Mononuclear cell (primary cell): ENCODE data around the gene DUSP28. TPM values are rescaled to one million over a fixed set of nuclear protein-coding genes. Genes with fewer than 3 reads are reported as not detected.

Experiments
- H3K27me3 ChIP-seq: 2 replicates; pipeline ENCODE4 v1.6.0; 2011; ENCODE audit warnings: low read length, control low read depth; ENCODE audit not compliant: insufficient read depth
- H3K4me1 ChIP-seq: 2 replicates; pipeline ENCODE4 v1.5.1; 2011; ENCODE audit warnings: mild to moderate bottlenecking, low read length, control low read depth; ENCODE audit not compliant: insufficient read depth
- H3K4me3 ChIP-seq: 2 replicates; pipeline ENCODE4 v1.5.1; 2011; ENCODE audit warnings: mild to moderate bottlenecking, low read length, moderate library complexity
- H3K9me3 ChIP-seq: 2 replicates; pipeline ENCODE4 v1.5.1; 2011; ENCODE audit warnings: low read depth, mild to moderate bottlenecking, control low read depth, low read length
- total RNA-seq: library from RNA; depleted of rRNA; stranded (reverse); fragments of >200 nt; gene quantifications from one replicate; pipeline ENCODE4 v1.2.3, GENCODE V29; 2012

The DUSP28 gene
- total RNA-seq, 1 donor = 12.1 TPM

- Histone ChIP-seq H3K27me3 (no peaks in the 10 kb centered on the region), H3K9me3 (no peaks in the 10 kb centered on the region), H3K4me1 (peaks cover 62% of the 10 kb centered on the region), H3K4me3 (no peak overlapping the region)
Observed at GRCh38 chr2:240581811-240582210, 21.7 kb downstream of the DUSP28 start.

GRCh38 chr2:240582781-240583180 lies 22.6 kb downstream of the DUSP28 start:
- H3K9me3 ChIP-seq = no peaks in the 10 kb centered on the region
- H3K4me3 ChIP-seq = no peak overlapping the region
- H3K27me3 ChIP-seq = no peaks in the 10 kb centered on the region
- peaks cover 71% of the 10 kb centered on the region for H3K4me1 ChIP-seq

GRCh38 chr2:240583774-240584173 lies 23.6 kb downstream of the DUSP28 start:
- Histone ChIP-seq H3K4me3 (no peak overlapping the region), H3K9me3 (no peaks in the 10 kb centered on the region), H3K4me1 (peaks cover 72% of the 10 kb centered on the region), H3K27me3 (no peaks in the 10 kb centered on the region)

- H3K9me3 ChIP-seq = no peaks in the 10 kb centered on the region
- no peak overlapping the region for H3K4me3 ChIP-seq
- peaks cover 64% of the 10 kb centered on the region for H3K4me1 ChIP-seq
- no peaks in the 10 kb centered on the region for H3K27me3 ChIP-seq
Observed at GRCh38 chr2:240584486-240585031, 24.4 kb downstream of the DUSP28 start.

GRCh38 chr2:240585101-240585500 lies 24.9 kb downstream of the DUSP28 start:
- no peaks in the 10 kb centered on the region for H3K9me3 ChIP-seq
- peaks cover 59% of the 10 kb centered on the region for H3K4me1 ChIP-seq
- H3K27me3 ChIP-seq = no peaks in the 10 kb centered on the region
- H3K4me3 ChIP-seq = peak overlapping the region; percentile 81

- Histone ChIP-seq H3K4me1 (peaks cover 53% of the 10 kb centered on the region), H3K9me3 (no peaks in the 10 kb centered on the region), H3K4me3 (peak overlapping the region; percentile 81)
Observed at GRCh38 chr2:240585681-240586197, 25.6 kb downstream of the DUSP28 start.

GRCh38 chr2:240586198-240586918 lies 26.2 kb downstream of the DUSP28 start, which contains the start of gene CAPN10:
TSS of gene CAPN10 (plus strand) at chr2:240586734. CDS start at chr2:240586912, 178 bp downstream.
- Histone ChIP-seq H3K27me3 (no peaks in the 10 kb centered on the region), H3K9me3 (no peaks in the 10 kb centered on the region), H3K4me1 (peaks cover 49% of the 10 kb centered on the region), H3K4me3 (peak within 1 kb of the TSS; percentile 81)

More at GRCh38 chr2:240585681-240586197, 25.6 kb downstream of the DUSP28 start:
- no peaks in the 10 kb centered on the region for H3K27me3 ChIP-seq

- Histone ChIP-seq H3K9me3 (no peaks in the 10 kb centered on the region), H3K4me1 (peaks cover 49% of the 10 kb centered on the region)
Observed at GRCh38 chr2:240586919-240587800, 27.0 kb downstream of the DUSP28 start.

GRCh38 chr2:240588006-240588655 lies 28.0 kb downstream of the DUSP28 start:
- Histone ChIP-seq H3K9me3 (no peaks in the 10 kb centered on the region), H3K4me3 (no peak overlapping the region), H3K4me1 (peaks cover 47% of the 10 kb centered on the region), H3K27me3 (no peaks in the 10 kb centered on the region)

More at GRCh38 chr2:240586919-240587800, 27.0 kb downstream of the DUSP28 start:
- H3K4me3 ChIP-seq = peak overlapping the region; percentile 81
- no peaks in the 10 kb centered on the region for H3K27me3 ChIP-seq

GRCh38 chr2:240588669-240589068 lies 28.5 kb downstream of the DUSP28 start:
- Histone ChIP-seq H3K4me1 (peaks cover 42% of the 10 kb centered on the region), H3K9me3 (no peaks in the 10 kb centered on the region), H3K27me3 (no peaks in the 10 kb centered on the region), H3K4me3 (no peak overlapping the region)

- Histone ChIP-seq H3K4me1 (peaks cover 35% of the 10 kb centered on the region), H3K27me3 (no peaks in the 10 kb centered on the region), H3K4me3 (no peak overlapping the region), H3K9me3 (no peaks in the 10 kb centered on the region)
Observed at GRCh38 chr2:240589375-240589774, 29.2 kb downstream of the DUSP28 start.

- H3K4me1 ChIP-seq = peaks cover 29% of the 10 kb centered on the region
- H3K27me3 ChIP-seq = no peaks in the 10 kb centered on the region
- no peaks in the 10 kb centered on the region for H3K9me3 ChIP-seq
- no peak overlapping the region for H3K4me3 ChIP-seq
Observed at GRCh38 chr2:240589850-240590525, 29.8 kb downstream of the DUSP28 start.

- Histone ChIP-seq H3K9me3 (no peaks in the 10 kb centered on the region), H3K27me3 (no peaks in the 10 kb centered on the region), H3K4me1 (peaks cover 22% of the 10 kb centered on the region), H3K4me3 (no peak overlapping the region)
Observed at GRCh38 chr2:240590681-240591111, 30.5 kb downstream of the DUSP28 start.

GRCh38 chr2:240591226-240591625 lies 31.1 kb downstream of the DUSP28 start:
- H3K27me3 ChIP-seq = no peaks in the 10 kb centered on the region
- H3K4me3 ChIP-seq = no peak overlapping the region
- H3K9me3 ChIP-seq = no peaks in the 10 kb centered on the region
- peaks cover 19% of the 10 kb centered on the region for H3K4me1 ChIP-seq
